Measurements from ENCODE around the gene CACNA1C. TPM values are rescaled to one million over a fixed set of nuclear protein-coding genes. Genes with fewer than 3 reads are reported as not detected.

Gene CACNA1C
- total RNA-seq, 4 donors from 2014 or later, result 1.4 to 3.7 (median 2.2) TPM

GRCh38 chr12:2320841-2321240 is 268.1 kb downstream of the CACNA1C start:
- WGBS, result 44% methylated on average over 1 of the region's 4 CpGs
- Histone ChIP-seq H3K27me3 (peaks cover 6% of the 10 kb centered on the region), H3K36me3 (no peaks in the 10 kb centered on the region), H3K27ac (no peak overlapping the region), H3K4me1 (peaks cover 5% of the 10 kb centered on the region), H3K9me3 (no peaks in the 10 kb centered on the region), H3K4me3 (no peak overlapping the region)
- DNase-seq (ENCODE audit: low spot score in 2 of 2), result peak in 1 of 2 donors; percentile 38
- TF ChIP-seq, protein P1, sequence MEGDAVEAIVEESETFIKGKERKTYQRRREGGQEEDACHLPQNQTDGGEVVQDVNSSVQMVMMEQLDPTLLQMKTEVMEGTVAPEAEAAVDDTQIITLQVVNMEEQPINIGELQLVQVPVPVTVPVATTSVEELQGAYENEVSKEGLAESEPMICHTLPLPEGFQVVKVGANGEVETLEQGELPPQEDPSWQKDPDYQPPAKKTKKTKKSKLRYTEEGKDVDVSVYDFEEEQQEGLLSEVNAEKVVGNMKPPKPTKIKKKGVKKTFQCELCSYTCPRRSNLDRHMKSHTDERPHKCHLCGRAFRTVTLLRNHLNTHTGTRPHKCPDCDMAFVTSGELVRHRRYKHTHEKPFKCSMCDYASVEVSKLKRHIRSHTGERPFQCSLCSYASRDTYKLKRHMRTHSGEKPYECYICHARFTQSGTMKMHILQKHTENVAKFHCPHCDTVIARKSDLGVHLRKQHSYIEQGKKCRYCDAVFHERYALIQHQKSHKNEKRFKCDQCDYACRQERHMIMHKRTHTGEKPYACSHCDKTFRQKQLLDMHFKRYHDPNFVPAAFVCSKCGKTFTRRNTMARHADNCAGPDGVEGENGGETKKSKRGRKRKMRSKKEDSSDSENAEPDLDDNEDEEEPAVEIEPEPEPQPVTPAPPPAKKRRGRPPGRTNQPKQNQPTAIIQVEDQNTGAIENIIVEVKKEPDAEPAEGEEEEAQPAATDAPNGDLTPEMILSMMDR (IDR thresholded peaks at IDR 0.05), result no peak
- TF ChIP-seq POLR2A (IDR thresholded peaks at IDR 0.05) (no peak), POLR2AphosphoS5 (IDR thresholded peaks at IDR 0.05) (no peak), EP300 (IDR thresholded peaks at IDR 0.05) (no peak)

DNA sequence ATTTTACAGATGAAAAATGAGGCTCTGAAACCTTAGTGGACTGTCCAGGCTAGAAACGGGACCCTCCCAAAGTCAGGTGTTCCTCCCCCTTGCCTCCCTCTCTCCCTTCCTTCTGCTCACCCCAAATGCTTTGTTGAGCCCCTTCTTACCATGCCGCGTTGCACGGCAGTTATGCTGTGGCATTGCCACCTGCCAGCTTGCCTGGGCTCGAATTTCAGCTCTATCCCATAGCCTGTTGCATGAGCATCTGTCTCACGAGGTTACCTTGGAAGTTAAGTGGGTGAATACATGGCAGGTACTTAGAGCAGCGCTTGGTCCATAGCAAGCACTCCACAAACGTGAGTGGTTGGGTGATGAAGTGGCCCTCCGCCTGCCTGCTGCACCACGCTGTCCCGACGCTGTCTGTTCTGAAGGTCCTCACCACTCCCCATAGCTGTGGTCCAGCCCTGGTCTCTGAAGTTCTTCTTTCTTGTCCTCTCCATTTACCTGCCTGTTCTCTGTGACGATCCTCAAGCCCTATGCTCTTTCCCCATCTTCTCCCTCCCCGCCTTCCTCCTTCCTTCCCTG is 269.9 kb downstream of the CACNA1C start:
- Histone ChIP-seq H3K4me3 (no peak overlapping the region), H3K27ac (no peak overlapping the region), H3K4me1 (peaks cover 5% of the 10 kb centered on the region), H3K27me3 (peaks cover 6% of the 10 kb centered on the region), H3K9me3 (no peaks in the 10 kb centered on the region), H3K36me3 (no peaks in the 10 kb centered on the region)
- TF ChIP-seq, protein P1 (IDR thresholded peaks at IDR 0.05), result no peak
- TF ChIP-seq POLR2A (IDR thresholded peaks at IDR 0.05), result no peak
- TF ChIP-seq POLR2AphosphoS5 (IDR thresholded peaks at IDR 0.05), result no peak
- no peak for TF ChIP-seq EP300 (IDR thresholded peaks at IDR 0.05)
- DNase-seq (ENCODE audit: low spot score in 2 of 2), result peak in 1 of 2 donors; percentile 60
- WGBS, result 89% methylated on average over 14 of the region's 14 CpGs

DNA sequence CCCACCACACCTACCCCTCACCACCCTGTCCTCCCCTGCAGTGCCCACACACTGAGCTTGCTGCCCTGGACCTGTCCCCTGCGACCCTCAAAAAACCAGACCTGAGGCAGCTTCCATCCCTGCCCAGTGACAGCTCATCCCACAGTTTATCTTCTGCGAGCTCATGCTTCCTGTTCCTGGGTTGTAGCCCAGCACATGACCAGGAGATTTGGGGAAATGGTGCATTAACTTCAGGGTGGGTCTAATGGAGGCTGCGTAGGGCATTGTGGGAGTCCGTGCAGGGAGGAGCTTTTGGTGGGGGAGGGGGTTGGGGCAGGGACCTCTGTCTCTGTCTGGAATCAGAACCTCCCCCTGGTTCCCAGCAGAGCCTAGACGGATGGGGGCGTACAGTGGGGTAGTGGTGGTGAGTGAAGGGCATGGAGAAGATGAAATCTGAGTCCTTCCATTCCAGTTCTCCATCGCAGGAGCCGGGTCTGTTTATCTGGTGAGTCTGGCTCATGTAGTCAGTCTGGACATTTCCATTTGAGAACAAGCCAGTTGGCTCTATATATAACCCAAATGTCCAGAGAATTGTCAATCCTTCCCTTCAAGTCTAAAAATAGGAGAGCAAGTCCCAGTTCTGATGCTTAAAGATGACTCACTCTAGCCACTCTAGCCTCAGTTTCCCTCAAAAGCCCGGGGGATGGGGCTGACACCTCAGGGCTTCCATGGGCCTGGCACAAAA is 270.9 kb downstream of the CACNA1C start:
- Histone ChIP-seq H3K27ac (no peak overlapping the region), H3K4me1 (peaks cover 5% of the 10 kb centered on the region), H3K9me3 (no peaks in the 10 kb centered on the region), H3K36me3 (no peaks in the 10 kb centered on the region), H3K27me3 (peaks cover 6% of the 10 kb centered on the region), H3K4me3 (no peak overlapping the region)
- 71% methylated on average over 9 of the region's 9 CpGs for WGBS
- TF ChIP-seq EP300 (IDR thresholded peaks at IDR 0.05), result no peak
- TF ChIP-seq, protein P1 (IDR thresholded peaks at IDR 0.05), result no peak
- TF ChIP-seq POLR2AphosphoS5 (IDR thresholded peaks at IDR 0.05), result no peak
- DNase-seq (ENCODE audit: low spot score in 2 of 2), result peak in 1 of 2 donors; percentile 31

DNA sequence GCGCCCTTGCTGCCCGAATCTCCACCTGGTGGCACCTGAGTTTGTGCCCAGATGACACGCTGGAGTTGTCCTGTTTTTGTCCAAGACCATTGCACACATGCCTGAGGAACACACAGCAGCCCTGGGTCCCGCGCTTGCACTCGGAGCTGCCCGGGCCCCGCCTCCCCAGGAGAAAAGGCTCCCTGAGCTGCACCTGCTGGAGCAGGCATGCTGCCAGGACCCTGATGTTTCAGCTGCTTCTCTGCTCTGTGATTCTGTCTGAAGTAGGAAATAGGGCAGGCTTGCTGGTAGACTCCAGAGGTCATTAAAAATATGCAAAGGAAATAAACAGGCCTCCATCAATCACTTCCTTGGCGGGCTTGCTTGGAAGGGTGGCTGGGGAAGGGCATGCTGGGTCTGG is 271.6 kb downstream of the CACNA1C start:
- Histone ChIP-seq H3K27me3 (peaks cover 3% of the 10 kb centered on the region), H3K9me3 (no peaks in the 10 kb centered on the region), H3K4me3 (no peak overlapping the region), H3K27ac (no peak overlapping the region), H3K4me1 (peaks cover 5% of the 10 kb centered on the region), H3K36me3 (no peaks in the 10 kb centered on the region)
- DNase-seq (ENCODE audit: low spot score in 2 of 2), result peak in 1 of 2 donors; percentile 60
- TF ChIP-seq POLR2A (IDR thresholded peaks at IDR 0.05), result no peak
- no peak for TF ChIP-seq EP300 (IDR thresholded peaks at IDR 0.05)
- no peak for TF ChIP-seq POLR2AphosphoS5 (IDR thresholded peaks at IDR 0.05)
- TF ChIP-seq, protein P1 (IDR thresholded peaks at IDR 0.05), result no peak
- 52% methylated on average over 8 of the region's 9 CpGs for WGBS

DNA sequence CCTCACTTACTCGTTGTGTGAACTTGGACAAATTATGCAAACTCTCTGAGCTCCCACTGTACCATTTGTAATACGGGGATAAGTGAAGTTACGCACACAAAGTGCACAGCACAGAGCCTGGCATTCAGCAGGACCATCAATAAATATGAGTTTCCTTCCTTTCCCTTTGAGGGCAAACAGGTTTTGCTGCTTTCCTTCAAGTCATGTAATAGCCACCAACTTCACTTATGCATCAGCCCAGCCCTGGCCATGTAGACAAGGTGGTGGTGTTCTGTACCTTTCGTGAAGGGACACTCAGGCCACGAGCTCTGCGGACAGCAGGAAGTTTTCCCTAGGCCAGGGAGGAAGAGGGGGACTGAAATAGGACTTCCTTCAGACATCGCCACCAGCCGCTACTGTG is 272.7 kb downstream of the CACNA1C start:
- no peaks in the 10 kb centered on the region for H3K9me3 ChIP-seq
- no peak overlapping the region for H3K4me3 ChIP-seq
- H3K36me3 ChIP-seq, result no peaks in the 10 kb centered on the region
- TF ChIP-seq, protein P1 (IDR thresholded peaks at IDR 0.05), result no peak
- TF ChIP-seq POLR2A (IDR thresholded peaks at IDR 0.05) (no peak), EP300 (IDR thresholded peaks at IDR 0.05) (no peak), POLR2AphosphoS5 (IDR thresholded peaks at IDR 0.05) (no peak)
- no peak overlapping the region for H3K27ac ChIP-seq
- DNase-seq (ENCODE audit: low spot score in 2 of 2), result peak in 1 of 2 donors; percentile 37
- no peaks in the 10 kb centered on the region for H3K4me1 ChIP-seq
- peaks cover 3% of the 10 kb centered on the region for H3K27me3 ChIP-seq
- 61% methylated on average over 8 of the region's 8 CpGs for WGBS

Measured in suprapubic skin (tissue), 4 donors.